DND-41 (cell line): ENCODE data around the gene CHD9.

ENCODE experiments used
- ATAC-seq: fragments of 200-7000 bp; cut with Tn5 transposase; 3 replicates; pipeline ENCODE4 v1.9.1; 2021; ENCODE audit warnings: low read depth; ENCODE audit not compliant: insufficient read depth
- DNase-seq: peaks from one replicate; pipeline ENCODE4 v3.0.0-alpha.2; 2020
- H2AFZ ChIP-seq: 2 replicates; pipeline ENCODE4 v1.6.0; 2012; ENCODE audit warnings: low read depth, low read length
- H3K27ac ChIP-seq: 2 replicates; pipeline ENCODE4 v1.5.1; 2012; ENCODE audit warnings: low read length, inconsistent platforms
- H3K27me3 ChIP-seq: fragments of 200-600 bp; sonication (generic); 2 replicates; pipeline ENCODE4 v1.6.0; 2012; ENCODE audit warnings: low read length, mild to moderate bottlenecking, inconsistent platforms; ENCODE audit not compliant: insufficient read depth, poor library complexity
- H3K36me3 ChIP-seq: 2 replicates; pipeline ENCODE4 v1.5.1; 2012; ENCODE audit warnings: low read length, inconsistent platforms; ENCODE audit not compliant: insufficient read depth
- H3K4me1 ChIP-seq: 2 replicates; pipeline ENCODE4 v1.5.1; 2012; ENCODE audit warnings: mild to moderate bottlenecking, low read length; ENCODE audit not compliant: insufficient read depth
- H3K4me2 ChIP-seq: 2 replicates; pipeline ENCODE4 v1.6.0; 2012; ENCODE audit warnings: mild to moderate bottlenecking, moderate library complexity, low read length, inconsistent platforms; ENCODE audit not compliant: insufficient read depth
- H3K4me3 ChIP-seq, 2 experiments: fragments of 200-600 bp in 1 of 2; shearing (Covaris generic) in 1 of 2; 2 replicates each; pipeline ENCODE4 v1.5.1; 2012 to 2016; ENCODE audit warnings: inconsistent platforms in 2 of 2, low read length in 2 of 2, mild to moderate bottlenecking in 2 of 2, low read depth in 1 of 2, moderate library complexity in 1 of 2
- H3K79me2 ChIP-seq: 2 replicates; pipeline ENCODE4 v1.6.0; 2012; ENCODE audit warnings: low read length, inconsistent platforms; ENCODE audit not compliant: insufficient read depth
- H3K9ac ChIP-seq: 2 replicates; pipeline ENCODE4 v1.6.0; 2012; ENCODE audit warnings: low read depth, mild to moderate bottlenecking, inconsistent platforms, low read length, moderate library complexity
- H3K9me3 ChIP-seq: 2 replicates; pipeline ENCODE4 v1.5.1; 2012; ENCODE audit warnings: low read length, moderate library complexity, mild to moderate bottlenecking, inconsistent platforms; ENCODE audit not compliant: insufficient read depth, severe bottlenecking
- H4K20me1 ChIP-seq: 2 replicates; pipeline ENCODE4 v1.6.0; 2012; ENCODE audit warnings: low read length; ENCODE audit not compliant: insufficient read depth
- EZH2 ChIP-seq: IDR thresholded peaks from 3 replicates; pipeline ENCODE4 v1.6.1; 2012; ENCODE audit warnings: borderline replicate concordance, low read depth, mild to moderate bottlenecking, moderate library complexity, low read length, inconsistent platforms; ENCODE audit not compliant: severe bottlenecking
- TF ChIP-seq, protein P1 (sequence below): IDR thresholded peaks from 2 replicates; pipeline ENCODE4 v1.5.1; 2012; ENCODE audit warnings: borderline replicate concordance, low read length, moderate library complexity, mild to moderate bottlenecking; ENCODE audit not compliant: poor library complexity, severe bottlenecking; ENCODE audit errors: extremely low read depth

Gene CHD9

DNA sequence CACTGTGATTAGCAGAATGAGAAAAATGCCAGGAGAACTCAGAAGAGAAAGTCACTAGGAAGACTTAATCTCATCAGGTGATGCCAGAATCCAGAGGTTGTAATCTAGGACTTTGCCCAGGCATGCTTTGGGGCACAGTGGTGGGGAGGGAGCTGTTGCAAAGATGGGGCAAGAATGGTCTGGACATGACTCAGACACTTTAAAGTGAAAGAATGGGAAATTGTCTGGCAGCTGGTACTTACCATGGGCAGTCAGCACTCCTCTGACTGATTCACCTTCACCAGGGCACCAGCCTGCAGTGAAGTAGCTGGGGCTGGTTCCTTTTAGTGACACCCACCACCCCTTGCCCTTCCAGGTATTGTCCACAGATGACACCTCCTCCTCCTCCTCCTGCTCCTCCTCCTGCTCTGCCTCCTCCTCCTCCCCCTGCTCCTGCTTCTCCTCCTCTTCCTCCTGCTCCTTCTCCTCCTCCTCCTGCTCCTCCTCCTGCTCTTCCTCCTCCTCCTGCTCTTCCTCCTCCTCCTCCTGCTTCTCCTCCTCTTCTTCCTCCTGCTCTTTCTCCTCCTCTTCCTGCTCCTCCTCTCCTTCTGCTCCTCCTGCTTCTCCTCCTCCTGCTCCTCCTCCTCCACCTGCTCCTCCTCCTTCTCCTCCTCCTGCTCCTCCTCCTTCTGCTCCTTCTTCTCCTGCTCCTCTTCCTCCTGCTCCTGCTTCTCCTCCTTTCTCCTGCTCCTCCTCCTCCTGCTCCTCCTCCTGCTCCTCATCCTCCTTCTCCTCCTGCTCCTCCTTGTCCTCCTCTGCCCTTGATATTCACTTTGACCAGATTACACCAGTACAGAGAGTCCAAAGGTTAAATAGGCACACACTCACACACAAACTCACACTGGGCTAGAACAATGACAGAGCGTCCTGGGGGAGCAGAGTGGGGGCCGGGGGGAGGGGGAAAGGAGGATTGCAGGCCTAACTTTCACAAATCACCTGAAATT lies 2.0 kb upstream of the CHD9 start, which contains the start of gene CHD9NB:
Gene CHD9NB (minus strand): TSS at position 379 of the 983 bp plus-strand sequence. CDS start 8,739 bp downstream, outside the sequence.
- Histone ChIP-seq H2AFZ (peak within 1 kb of the TSS; percentile 83), H3K4me1 (peaks cover 47% of the 10 kb centered on the region), H3K27me3 (no peaks in the 10 kb centered on the region), H4K20me1 (no peaks in the 10 kb centered on the region), H3K4me2 (peak within 1 kb of the TSS; percentile 65), H3K9ac (0 out of 2 replicates have a peak within 1 kb of the TSS, but pooled peaks have one; percentile 16), H3K79me2 (peaks cover 29% of the 10 kb centered on the region), H3K9me3 (no peaks in the 10 kb centered on the region), H3K27ac (peak within 1 kb of the TSS; percentile 42), H3K4me3 (peak within 1 kb of the TSS in 1 of 2 experiments; percentile 39; a peak in 2 of 4 replicates), H3K36me3 (no peaks in the 10 kb centered on the region)
- no peak for TF ChIP-seq EZH2
- TF ChIP-seq, protein P1, sequence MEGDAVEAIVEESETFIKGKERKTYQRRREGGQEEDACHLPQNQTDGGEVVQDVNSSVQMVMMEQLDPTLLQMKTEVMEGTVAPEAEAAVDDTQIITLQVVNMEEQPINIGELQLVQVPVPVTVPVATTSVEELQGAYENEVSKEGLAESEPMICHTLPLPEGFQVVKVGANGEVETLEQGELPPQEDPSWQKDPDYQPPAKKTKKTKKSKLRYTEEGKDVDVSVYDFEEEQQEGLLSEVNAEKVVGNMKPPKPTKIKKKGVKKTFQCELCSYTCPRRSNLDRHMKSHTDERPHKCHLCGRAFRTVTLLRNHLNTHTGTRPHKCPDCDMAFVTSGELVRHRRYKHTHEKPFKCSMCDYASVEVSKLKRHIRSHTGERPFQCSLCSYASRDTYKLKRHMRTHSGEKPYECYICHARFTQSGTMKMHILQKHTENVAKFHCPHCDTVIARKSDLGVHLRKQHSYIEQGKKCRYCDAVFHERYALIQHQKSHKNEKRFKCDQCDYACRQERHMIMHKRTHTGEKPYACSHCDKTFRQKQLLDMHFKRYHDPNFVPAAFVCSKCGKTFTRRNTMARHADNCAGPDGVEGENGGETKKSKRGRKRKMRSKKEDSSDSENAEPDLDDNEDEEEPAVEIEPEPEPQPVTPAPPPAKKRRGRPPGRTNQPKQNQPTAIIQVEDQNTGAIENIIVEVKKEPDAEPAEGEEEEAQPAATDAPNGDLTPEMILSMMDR, result no peak
- no peak for ATAC-seq
- peak; percentile 27 for DNase-seq

DNA sequence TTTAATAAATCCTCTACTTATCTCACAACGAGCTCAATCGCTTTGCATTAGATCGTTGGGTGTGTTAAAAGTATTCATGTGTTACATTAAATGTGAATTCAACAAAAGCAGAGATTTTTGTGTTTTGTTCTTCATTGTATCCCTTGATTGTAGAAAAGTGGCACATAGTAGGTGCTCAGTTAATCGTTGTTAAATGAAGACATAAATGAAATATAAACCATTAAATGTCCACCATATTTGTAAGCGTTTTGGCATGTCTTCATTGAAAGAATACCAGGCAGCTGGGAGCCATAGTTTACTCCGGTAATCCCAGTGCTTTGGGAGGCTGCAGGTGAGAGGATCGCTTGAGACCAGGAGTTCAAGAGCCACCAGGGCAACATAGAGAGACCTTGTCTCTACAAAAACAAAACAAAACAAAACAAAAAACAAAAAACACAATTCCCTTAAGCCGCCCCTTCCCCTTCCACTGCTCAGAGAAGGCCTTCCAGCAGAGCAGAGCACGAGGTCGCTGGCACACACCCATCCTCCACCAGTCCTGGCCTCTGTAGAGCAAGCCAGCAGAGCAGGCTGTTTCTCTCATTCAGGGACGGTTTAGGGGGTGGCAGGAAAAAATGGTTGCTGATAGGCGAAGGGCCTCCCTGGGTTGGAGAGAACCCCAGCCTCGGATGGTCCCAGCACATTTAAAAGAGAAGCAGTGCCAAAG lies 673 bp upstream of the CHD9 start:
- Histone ChIP-seq H3K36me3 (no peaks in the 10 kb centered on the region), H4K20me1 (no peaks in the 10 kb centered on the region), H3K4me1 (peaks cover 54% of the 10 kb centered on the region), H2AFZ (peak overlapping the region; percentile 85), H3K27me3 (no peaks in the 10 kb centered on the region), H3K27ac (peak overlapping the region; percentile 88), H3K79me2 (peaks cover 42% of the 10 kb centered on the region), H3K9ac (peak overlapping the region; percentile 78), H3K4me3 (peak overlapping the region; percentile 75 to 85; a peak in 3 of 4 replicates), H3K4me2 (peak overlapping the region; percentile 92), H3K9me3 (no peaks in the 10 kb centered on the region)
- peak; percentile 66 for DNase-seq
- TF ChIP-seq, protein P1, result no peak
- no peak for TF ChIP-seq EZH2
- ATAC-seq, result peak; percentile 64

- no peaks in the 10 kb centered on the region for H3K9me3 ChIP-seq
- H3K27me3 ChIP-seq, result no peaks in the 10 kb centered on the region
- peaks cover 58% of the 10 kb centered on the region for H3K79me2 ChIP-seq
- peak overlapping the region; percentile 88 for H3K27ac ChIP-seq
- H3K36me3 ChIP-seq, result 0 out of 2 replicates have a peak, but pooled peaks cover 2% of the 10 kb centered on the region
- peak overlapping the region; percentile 85 for H2AFZ ChIP-seq
- DNase-seq (peak; percentile 66), ATAC-seq (peak; percentile 30)
- H4K20me1 ChIP-seq, result no peaks in the 10 kb centered on the region; the same call in 1 of the 2 replicates
- peak overlapping the region; percentile 75 to 85 for H3K4me3 ChIP-seq
- peak overlapping the region; percentile 78 for H3K9ac ChIP-seq
- H3K4me2 ChIP-seq, result peak overlapping the region; percentile 92
- TF ChIP-seq, protein P1, result no peak
- TF ChIP-seq EZH2, result no peak
- peaks cover 54% of the 10 kb centered on the region for H3K4me1 ChIP-seq
Measured at GRCh38 chr16:53055541-53056391, 975 bp downstream of the CHD9 start.
